OCI-LY7 (cell line): ENCODE measurements around the gene ZNF566. TPM values are rescaled to one million over a fixed set of nuclear protein-coding genes. Genes with fewer than 3 reads are reported as not detected.

Experiments used
- BruUV-seq: library from RNA; stranded (reverse); fragments of 400-500 nt; replicated peaks from 2 replicates; lab custom pipeline; 2021; lab: Mats Ljungman, UMichigan
- CTCF ChIA-PET: fragments of 300-600 bp; sonication (Branson Sonifier 250); formaldehyde crosslinking; loops from one replicate; lab custom pipeline; 2022; ENCODE audit warnings: antibody characterized with exemption; ENCODE audit not compliant: unreplicated experiment; lab: Charles Lee
- POLR2A ChIA-PET: fragments of 300-600 bp; sonication (Branson Sonifier 250); formaldehyde crosslinking; loops from one replicate; lab custom pipeline; 2022; ENCODE audit warnings: antibody characterized with exemption; lab: Charles Lee
- DNase-seq: peaks from one replicate; pipeline ENCODE4 v3.0.0-alpha.2; 2015; ENCODE audit warnings: low spot score
- H2AFZ ChIP-seq: fragments of 200-600 bp; sonication (generic), shearing (Covaris generic); 2 replicates; pipeline ENCODE4 v1.6.1; 2014; ENCODE audit warnings: mild to moderate bottlenecking, antibody characterized with exemption, low read length, moderate library complexity
- H3K27ac ChIP-seq: fragments of 200-600 bp; sonication (generic); 2 replicates; pipeline ENCODE4 v1.5.1; 2014; ENCODE audit warnings: mixed run types, low read depth, mild to moderate bottlenecking, moderate library complexity, low read length, inconsistent platforms; ENCODE audit not compliant: poor library complexity, severe bottlenecking
- H3K36me3 ChIP-seq: fragments of 200-600 bp; sonication (generic); 2 replicates; pipeline ENCODE4 v1.6.1; 2014; ENCODE audit warnings: mild to moderate bottlenecking, antibody characterized with exemption, low read length, moderate library complexity, mixed read lengths; ENCODE audit not compliant: insufficient read depth
- H3K4me1 ChIP-seq: fragments of 200-600 bp; sonication (generic); 2 replicates; pipeline ENCODE4 v1.5.1; 2014; ENCODE audit warnings: mild to moderate bottlenecking, low read length; ENCODE audit not compliant: insufficient read depth, poor library complexity, severe bottlenecking
- H3K4me2 ChIP-seq: fragments of 200-600 bp; sonication (generic); 2 replicates; pipeline ENCODE4 v1.6.1; 2014; ENCODE audit warnings: mild to moderate bottlenecking, low read length
- H3K4me3 ChIP-seq: fragments of 200-600 bp; sonication (generic); 2 replicates; pipeline ENCODE4 v1.5.1; 2014; ENCODE audit warnings: mild to moderate bottlenecking, low read depth, low read length; ENCODE audit not compliant: poor library complexity, severe bottlenecking
- H3K79me2 ChIP-seq: fragments of 200-600 bp; sonication (generic); 2 replicates; pipeline ENCODE4 v1.6.1; 2016; ENCODE audit warnings: low read depth, mild to moderate bottlenecking, low read length, moderate library complexity, mixed read lengths; ENCODE audit not compliant: insufficient read depth
- H3K9me2 ChIP-seq: fragments of 200-600 bp; sonication (generic); 2 replicates; pipeline ENCODE4 v1.6.1; 2016; ENCODE audit warnings: mild to moderate bottlenecking, low read length, mixed read lengths; ENCODE audit not compliant: insufficient read depth
- H3K9me3 ChIP-seq: fragments of 200-600 bp; sonication (generic); 2 replicates; pipeline ENCODE4 v1.6.1; 2014; ENCODE audit warnings: mild to moderate bottlenecking, mixed run types, low read length, mixed read lengths
- H4K20me1 ChIP-seq: fragments of 200-600 bp; sonication (generic); 2 replicates; pipeline ENCODE4 v1.6.1; 2014; ENCODE audit warnings: mild to moderate bottlenecking, antibody characterized with exemption, low read length, moderate library complexity, mixed read lengths; ENCODE audit not compliant: insufficient read depth
- EZH2phosphoT487 ChIP-seq: fragments of 200-600 bp; sonication (generic); IDR thresholded peaks from 2 replicates; pipeline ENCODE4 v1.6.1; 2018; ENCODE audit warnings: low read depth, borderline replicate concordance, mild to moderate bottlenecking, mixed run types, antibody characterized with exemption, low read length, moderate library complexity, mixed read lengths
- intact Hi-C: fragments of 100-400 bp; cut with micrococcal nuclease; formaldehyde crosslinking; loops from one replicate; pipeline ENCODE4 v1.10.0; 2022; ENCODE audit not compliant: unreplicated experiment
- total RNA-seq, 2 experiments: library from RNA; depleted of rRNA in 1 of 2; stranded (reverse); fragments of >200 nt in 1 of 2; shearing (Covaris generic) in 1 of 2; gene quantifications; 2 replicates each; pipeline ENCODE4 v1.2.3, GENCODE V29; 2014 to 2022
- TF ChIP-seq, protein P1 (sequence below): fragments of 200-600 bp; sonication (generic); conservative IDR thresholded peaks from 2 replicates; pipeline ENCODE4 v1.5.1; 2014; ENCODE audit warnings: mild to moderate bottlenecking, antibody characterized with exemption, low read length, moderate library complexity, mixed read lengths

The ZNF566 gene
- total RNA-seq, 2 experiments from 2014 or later = 16.1 to 17.3 TPM

GRCh38 chr19:36483653-36484052 lies 5.7 kb downstream of the ZNF566 start:
- Histone ChIP-seq H3K36me3 (peaks cover 73% of the 10 kb centered on the region), H3K79me2 (peaks cover 33% of the 10 kb centered on the region), H3K9me3 (peaks cover 4% of the 10 kb centered on the region), H4K20me1 (no peaks in the 10 kb centered on the region), H3K4me2 (no peak overlapping the region), H3K27ac (no peak overlapping the region), H2AFZ (no peak overlapping the region), H3K4me1 (peaks cover 15% of the 10 kb centered on the region), H3K4me3 (no peak overlapping the region), H3K9me2 (no peaks in the 10 kb centered on the region)
- intact Hi-C loops = no loop called here
- TF ChIP-seq, protein P1, sequence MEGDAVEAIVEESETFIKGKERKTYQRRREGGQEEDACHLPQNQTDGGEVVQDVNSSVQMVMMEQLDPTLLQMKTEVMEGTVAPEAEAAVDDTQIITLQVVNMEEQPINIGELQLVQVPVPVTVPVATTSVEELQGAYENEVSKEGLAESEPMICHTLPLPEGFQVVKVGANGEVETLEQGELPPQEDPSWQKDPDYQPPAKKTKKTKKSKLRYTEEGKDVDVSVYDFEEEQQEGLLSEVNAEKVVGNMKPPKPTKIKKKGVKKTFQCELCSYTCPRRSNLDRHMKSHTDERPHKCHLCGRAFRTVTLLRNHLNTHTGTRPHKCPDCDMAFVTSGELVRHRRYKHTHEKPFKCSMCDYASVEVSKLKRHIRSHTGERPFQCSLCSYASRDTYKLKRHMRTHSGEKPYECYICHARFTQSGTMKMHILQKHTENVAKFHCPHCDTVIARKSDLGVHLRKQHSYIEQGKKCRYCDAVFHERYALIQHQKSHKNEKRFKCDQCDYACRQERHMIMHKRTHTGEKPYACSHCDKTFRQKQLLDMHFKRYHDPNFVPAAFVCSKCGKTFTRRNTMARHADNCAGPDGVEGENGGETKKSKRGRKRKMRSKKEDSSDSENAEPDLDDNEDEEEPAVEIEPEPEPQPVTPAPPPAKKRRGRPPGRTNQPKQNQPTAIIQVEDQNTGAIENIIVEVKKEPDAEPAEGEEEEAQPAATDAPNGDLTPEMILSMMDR = no peak
- no peak for TF ChIP-seq EZH2phosphoT487
- BruUV-seq = no TSS peak
- POLR2A ChIA-PET = interaction anchor here (1.6 kb wide), 1 partner anchor 11 kb away, joined by 4 read pairs; no protein-coding TSS in a partner anchor
- CTCF ChIA-PET = no interaction called here
- no peak for DNase-seq

GRCh38 chr19:36482876-36483275 lies 6.5 kb downstream of the ZNF566 start:
- no TSS peak for BruUV-seq
- TF ChIP-seq EZH2phosphoT487 = no peak
- TF ChIP-seq, protein P1 = no peak
- peaks cover 25% of the 10 kb centered on the region for H3K79me2 ChIP-seq
- no peak for DNase-seq
- H3K9me3 ChIP-seq = peaks cover 4% of the 10 kb centered on the region
- H2AFZ ChIP-seq = no peak overlapping the region
- ChIA-PET CTCF (no interaction called here), POLR2A (no interaction called here)
- H3K4me2 ChIP-seq = no peak overlapping the region
- H3K4me3 ChIP-seq = no peak overlapping the region
- H3K36me3 ChIP-seq = peaks cover 77% of the 10 kb centered on the region
- H3K27ac ChIP-seq = no peak overlapping the region
- no peaks in the 10 kb centered on the region for H4K20me1 ChIP-seq
- intact Hi-C loops = no loop called here
- H3K4me1 ChIP-seq = peaks cover 8% of the 10 kb centered on the region
- no peaks in the 10 kb centered on the region for H3K9me2 ChIP-seq

GRCh38 chr19:36460046-36460445 lies 29.3 kb downstream of the ZNF566 start:
- no peak for DNase-seq
- Histone ChIP-seq H3K79me2 (no peaks in the 10 kb centered on the region), H2AFZ (no peak overlapping the region), H3K4me1 (no peaks in the 10 kb centered on the region), H4K20me1 (no peaks in the 10 kb centered on the region), H3K36me3 (peaks cover 28% of the 10 kb centered on the region), H3K27ac (no peak overlapping the region), H3K4me3 (no peak overlapping the region), H3K4me2 (no peak overlapping the region), H3K9me2 (no peaks in the 10 kb centered on the region), H3K9me3 (peaks cover 5% of the 10 kb centered on the region)
- CTCF ChIA-PET = no interaction called here
- TF ChIP-seq, protein P1 = no peak
- no peak for TF ChIP-seq EZH2phosphoT487
- POLR2A ChIA-PET = no interaction called here
- intact Hi-C loops = no loop called here
- BruUV-seq = no TSS peak
